NB4 (cell line): ENCODE measurements around the gene SGMS1.

ENCODE experiments used
- DNase-seq: peaks from one replicate; pipeline ENCODE4 v3.0.0; 2010; ENCODE audit warnings: low read depth
- H3K4me3 ChIP-seq: one replicate; pipeline ENCODE4 v1.5.1; 2011; ENCODE audit warnings: mild to moderate bottlenecking, low read depth, low read length, moderate library complexity
- CTCF ChIP-seq: IDR thresholded peaks from one replicate; pipeline ENCODE4 v1.5.1; 2012; ENCODE audit warnings: low read depth, low read length
- MAX ChIP-seq: IDR thresholded peaks from 2 replicates; pipeline ENCODE4 v1.6.1; 2011; ENCODE audit warnings: low read depth, low read length
- MYC ChIP-seq: IDR thresholded peaks from 2 replicates; pipeline ENCODE4 v1.6.1; 2011; ENCODE audit warnings: low read depth, low read length
- POLR2A ChIP-seq: IDR thresholded peaks from 2 replicates; pipeline ENCODE4 v1.6.1; 2011; ENCODE audit warnings: mild to moderate bottlenecking; ENCODE audit not compliant: insufficient read length; ENCODE audit errors: extremely low read depth

Gene SGMS1

GRCh38 chr10:50437248-50437647, 186.5 kb downstream of the SGMS1 start:
- DNase-seq: peak; percentile 20
- no peak for TF ChIP-seq MAX
- no peak for TF ChIP-seq CTCF
- no peak for TF ChIP-seq POLR2A
- no peak for TF ChIP-seq MYC
- H3K4me3 ChIP-seq: no peak overlapping the region

- no peak for TF ChIP-seq POLR2A
- no peak for TF ChIP-seq MYC
- no peak for TF ChIP-seq CTCF
- TF ChIP-seq MAX: no peak
- no peak for DNase-seq
- H3K4me3 ChIP-seq: no peak overlapping the region
Observed at GRCh38 chr10:50436805-50437204, 187.0 kb downstream of the SGMS1 start.

- no peak overlapping the region for H3K4me3 ChIP-seq
- TF ChIP-seq POLR2A: no peak
- TF ChIP-seq CTCF: no peak
- no peak for TF ChIP-seq MYC
- no peak for TF ChIP-seq MAX
- no peak for DNase-seq
Observed at GRCh38 chr10:50432211-50433009, 191.3 kb downstream of the SGMS1 start.

DNA sequence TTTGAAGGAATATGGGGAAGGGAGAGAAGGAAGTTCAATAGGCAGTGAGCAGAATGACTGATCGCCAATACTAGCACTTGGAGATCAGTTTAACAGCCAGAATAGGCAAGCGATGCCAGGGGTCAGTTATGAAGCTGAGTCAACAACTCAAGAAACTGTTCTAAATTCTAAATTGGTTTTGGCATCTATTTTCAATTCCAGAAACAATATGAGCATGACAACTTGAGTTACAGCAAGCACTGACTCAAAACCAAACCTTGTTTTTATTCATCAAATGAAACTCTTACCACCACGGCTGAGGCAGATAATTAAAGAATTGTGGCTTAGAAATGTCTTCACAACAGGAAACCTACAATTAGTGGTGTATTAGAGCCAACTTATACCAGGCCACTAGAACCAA, 192.0 kb downstream of the SGMS1 start:
- no peak for TF ChIP-seq POLR2A
- no peak for TF ChIP-seq CTCF
- no peak for TF ChIP-seq MYC
- TF ChIP-seq MAX: no peak
- H3K4me3 ChIP-seq: no peak overlapping the region

DNA sequence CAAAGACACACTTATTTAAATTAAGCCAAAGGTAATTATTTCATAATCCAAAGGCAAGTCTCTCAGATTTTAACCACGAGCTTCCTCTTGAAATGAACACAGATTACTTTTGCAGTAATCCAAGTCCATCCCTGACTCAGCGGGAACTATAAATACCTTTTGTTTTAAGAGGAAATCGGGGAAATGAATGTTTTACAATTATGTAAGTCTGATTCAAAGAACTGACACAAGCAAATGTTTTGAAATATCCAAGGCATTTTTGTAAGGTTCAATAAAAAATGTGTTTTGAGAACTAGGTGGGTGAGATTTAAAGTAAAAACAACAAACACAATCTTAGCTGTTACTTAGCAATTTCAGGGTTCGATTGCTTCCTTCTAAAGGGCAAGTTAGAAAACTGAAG, 192.6 kb downstream of the SGMS1 start:
- H3K4me3 ChIP-seq: no peak overlapping the region
- peak; percentile 39 for DNase-seq
- TF ChIP-seq CTCF (no peak), MYC (no peak), MAX (no peak), POLR2A (no peak)

More for the DNA sequence above, 192.0 kb downstream of the SGMS1 start:
- DNase-seq: no peak
